Dendritic cell treated with granulocyte-macrophage colony-stimulating factor and Interleukin-4, amounts not matched to agents 40 ng/mL and 50 ng/mL, for 4 days (primary cell): Measurements from ENCODE around the gene ZFYVE28.

Experiments used
- H3K27ac Mint-ChIP-seq: one replicate; pipeline ENCODE4 v1.8.0; 2022; ENCODE audit warnings: mild to moderate bottlenecking, mixed read lengths
- H3K27me3 Mint-ChIP-seq: one replicate; pipeline ENCODE4 v1.8.0; 2022; ENCODE audit warnings: mild to moderate bottlenecking, mixed read lengths
- H3K36me3 Mint-ChIP-seq: one replicate; pipeline ENCODE4 v1.8.0; 2022; ENCODE audit warnings: low read depth, mixed read lengths
- H3K4me1 Mint-ChIP-seq: one replicate; pipeline ENCODE4 v1.8.0; 2022; ENCODE audit warnings: low read depth, mixed read lengths
- H3K4me3 Mint-ChIP-seq: one replicate; pipeline ENCODE4 v1.8.0; 2022; ENCODE audit warnings: mild to moderate bottlenecking, moderate library complexity, mixed read lengths
- H3K9me3 Mint-ChIP-seq: one replicate; pipeline ENCODE4 v1.8.0; 2022; ENCODE audit warnings: mixed read lengths
- intact Hi-C: fragments of 100-400 bp; cut with micrococcal nuclease; formaldehyde crosslinking; loops from one replicate; pipeline ENCODE4 v1.15.0; 2022

The ZFYVE28 gene

DNA sequence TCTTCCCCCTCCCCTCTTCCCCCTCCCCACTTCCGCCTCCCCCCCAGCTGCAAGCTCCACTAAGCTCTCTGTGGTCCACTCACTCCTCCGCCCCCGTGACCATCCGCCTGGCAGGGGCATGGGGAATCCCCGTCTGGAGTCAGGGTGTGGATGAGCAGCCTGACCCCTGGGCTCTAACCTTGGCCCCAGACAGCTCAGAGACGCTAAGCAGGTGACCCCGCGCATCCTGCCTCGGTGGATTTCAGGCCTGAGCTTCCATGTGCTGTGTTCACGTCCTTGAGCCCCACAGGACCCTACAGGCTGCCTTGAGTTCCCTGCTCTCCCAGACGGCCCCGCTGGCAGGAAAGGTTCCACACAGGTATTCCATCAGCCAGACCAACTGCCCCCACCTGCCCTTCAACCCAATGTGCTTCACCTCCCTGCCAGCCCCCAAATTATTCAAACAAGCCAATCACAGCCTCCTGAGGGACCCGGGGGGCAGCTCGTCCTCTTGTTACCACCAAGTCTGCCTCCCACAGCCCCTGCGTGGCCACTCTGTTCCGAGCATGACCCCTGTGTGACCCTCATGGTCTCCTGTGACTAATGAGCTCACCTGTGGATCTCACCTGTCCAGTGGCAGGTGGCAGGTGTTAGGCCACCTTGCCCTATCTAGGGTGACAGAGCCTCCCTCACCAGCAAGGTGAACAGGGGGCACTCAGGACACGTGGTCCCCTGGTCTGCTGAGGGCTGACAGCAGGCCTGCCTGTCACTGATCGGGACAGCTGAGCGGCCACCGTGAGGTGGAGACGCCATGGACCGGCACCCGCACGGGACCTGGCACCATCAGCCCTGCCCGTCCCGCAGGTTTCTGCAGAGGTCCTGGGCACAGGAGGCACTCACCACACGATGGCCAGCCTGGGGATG, 83.4 kb downstream of the ZFYVE28 start:
- Mint-ChIP-seq H3K27ac (no peak overlapping the region), H3K4me1 (peaks cover 12% of the 10 kb centered on the region), H3K4me3 (no peak overlapping the region), H3K36me3 (peaks cover 56% of the 10 kb centered on the region), H3K27me3 (peaks cover 8% of the 10 kb centered on the region), H3K9me3 (no peaks in the 10 kb centered on the region)
- intact Hi-C loops = no loop called here

DNA sequence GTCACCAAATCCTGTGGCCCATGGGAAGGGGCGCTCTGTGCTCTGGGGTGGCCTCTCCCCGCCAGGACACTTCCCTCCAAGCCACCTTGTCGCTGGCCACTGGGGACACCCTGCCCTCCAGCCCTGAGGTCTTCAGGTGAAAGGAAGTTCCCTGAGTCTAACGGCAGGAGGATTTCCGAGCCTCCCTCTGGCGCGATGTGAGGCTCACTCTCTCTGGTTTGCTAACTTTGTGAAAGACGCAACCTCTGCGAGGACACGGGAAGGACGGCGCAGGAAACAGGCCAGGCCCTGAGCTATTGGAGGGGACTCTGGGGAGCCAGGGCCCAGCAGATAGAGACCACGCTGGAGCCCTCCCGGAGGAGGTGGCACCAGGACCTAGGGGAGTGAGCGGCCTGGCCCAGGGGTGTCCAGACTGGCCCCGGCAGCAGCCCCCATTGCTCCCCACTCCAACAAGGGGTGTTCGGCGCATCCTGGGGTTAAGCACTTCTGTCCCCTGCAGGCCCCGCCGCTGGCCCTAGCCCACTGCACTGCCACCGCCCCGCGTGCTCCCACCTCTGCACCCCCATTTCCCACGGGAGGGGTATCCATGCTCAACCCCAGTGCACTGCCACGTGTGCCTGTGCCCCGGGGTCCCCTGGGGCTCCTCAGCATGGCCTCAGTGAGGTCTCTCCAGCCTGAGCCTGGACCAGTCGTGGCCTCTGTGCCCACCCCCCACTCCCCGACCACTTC, 84.4 kb downstream of the ZFYVE28 start:
- Mint-ChIP-seq H3K27ac (no peak overlapping the region), H3K4me3 (no peak overlapping the region), H3K9me3 (no peaks in the 10 kb centered on the region), H3K36me3 (peaks cover 51% of the 10 kb centered on the region), H3K27me3 (peaks cover 8% of the 10 kb centered on the region), H3K4me1 (peaks cover 12% of the 10 kb centered on the region)
- intact Hi-C loops = no loop called here

DNA sequence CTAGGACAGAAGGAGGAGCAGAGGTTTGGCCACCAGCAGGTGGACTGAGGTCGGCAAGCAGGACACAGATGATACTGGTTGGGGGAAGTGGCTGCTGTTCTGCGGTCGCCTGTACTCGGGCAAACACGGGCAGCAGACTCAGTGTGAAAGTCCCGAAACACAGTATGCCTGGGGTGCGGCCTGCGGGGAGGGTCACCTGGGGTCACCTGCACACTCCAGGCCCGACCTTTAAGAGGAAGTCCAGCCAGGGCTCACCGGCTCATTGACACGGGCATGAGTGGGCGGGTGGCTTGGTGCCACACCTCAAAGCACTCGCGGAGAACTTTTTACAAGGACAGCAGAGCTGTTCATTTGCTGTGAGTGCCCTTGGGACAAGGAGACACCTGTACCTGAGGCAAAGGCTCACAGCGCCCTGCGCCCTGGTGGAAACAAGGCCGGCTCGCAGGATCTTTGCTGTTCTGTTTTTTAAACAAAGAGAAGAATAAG, 85.0 kb downstream of the ZFYVE28 start:
- Mint-ChIP-seq H3K36me3 (peaks cover 51% of the 10 kb centered on the region), H3K9me3 (peaks cover 6% of the 10 kb centered on the region), H3K4me1 (peaks cover 12% of the 10 kb centered on the region), H3K27me3 (peaks cover 8% of the 10 kb centered on the region), H3K27ac (no peak overlapping the region), H3K4me3 (no peak overlapping the region)
- intact Hi-C loops = no loop called here

DNA sequence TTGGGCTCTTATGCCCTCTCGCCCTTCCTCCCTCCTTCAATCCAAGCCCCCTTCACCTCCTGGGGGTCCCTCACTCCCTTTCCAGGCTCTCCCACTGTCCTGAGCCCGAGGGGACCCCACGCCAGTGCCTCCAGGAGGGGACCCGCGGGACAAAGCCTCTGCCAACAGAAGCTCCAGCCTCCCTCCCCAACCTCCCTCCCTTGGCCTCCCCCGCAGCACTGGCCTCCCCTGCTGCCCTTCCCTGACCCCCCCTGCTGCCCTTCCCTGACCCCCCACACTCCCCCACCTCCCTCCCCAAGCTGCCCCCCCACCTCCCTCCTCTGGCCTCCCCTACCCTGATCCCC, 85.5 kb downstream of the ZFYVE28 start:
- Mint-ChIP-seq H3K4me3 (no peak overlapping the region), H3K27me3 (peaks cover 8% of the 10 kb centered on the region), H3K27ac (no peak overlapping the region)

DNA sequence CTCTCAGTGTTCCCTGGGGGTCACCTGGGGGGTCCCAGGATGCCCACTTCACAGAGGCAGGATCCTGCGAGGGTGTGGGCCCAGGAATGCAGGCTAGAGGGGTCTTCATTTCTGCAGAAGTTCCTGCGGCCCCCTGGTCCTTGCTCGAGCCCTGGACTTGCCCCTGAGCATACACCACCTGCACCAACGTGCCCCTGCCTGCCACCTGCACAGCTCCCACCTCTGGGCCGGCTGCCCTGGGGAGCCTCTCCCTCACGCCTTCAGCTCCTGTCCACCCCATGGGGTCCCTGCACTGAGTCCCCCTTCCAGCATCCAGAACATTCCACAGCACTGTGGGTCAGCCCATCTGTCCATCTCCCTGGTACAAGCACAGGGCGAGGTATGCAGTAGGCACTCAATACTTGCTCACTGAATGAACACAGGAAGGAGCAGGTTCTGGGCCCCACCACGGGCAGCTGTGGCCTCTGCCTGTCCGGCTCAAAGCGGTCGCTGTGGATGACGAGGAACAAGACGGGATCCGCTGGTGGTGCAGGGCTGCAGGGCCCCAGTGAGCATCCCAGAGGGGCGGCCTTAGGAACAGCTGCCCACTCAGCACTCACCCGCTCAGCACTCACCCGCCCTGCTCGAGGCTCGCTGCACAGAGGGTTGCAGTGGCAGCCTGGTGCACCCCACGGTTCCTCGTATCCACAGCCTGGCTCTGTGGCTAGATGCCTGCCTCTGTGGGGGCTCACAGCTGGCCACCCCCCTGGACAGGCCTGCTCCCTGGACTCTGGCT, 86.1 kb downstream of the ZFYVE28 start:
- Mint-ChIP-seq H3K36me3 (peaks cover 46% of the 10 kb centered on the region), H3K4me1 (peaks cover 12% of the 10 kb centered on the region), H3K27me3 (peaks cover 8% of the 10 kb centered on the region)

More for the DNA sequence above, 85.5 kb downstream of the ZFYVE28 start:
- intact Hi-C loops = no loop called here
- H3K36me3 Mint-ChIP-seq = peaks cover 51% of the 10 kb centered on the region
- H3K9me3 Mint-ChIP-seq = peaks cover 10% of the 10 kb centered on the region
- H3K4me1 Mint-ChIP-seq = peaks cover 12% of the 10 kb centered on the region

DNA sequence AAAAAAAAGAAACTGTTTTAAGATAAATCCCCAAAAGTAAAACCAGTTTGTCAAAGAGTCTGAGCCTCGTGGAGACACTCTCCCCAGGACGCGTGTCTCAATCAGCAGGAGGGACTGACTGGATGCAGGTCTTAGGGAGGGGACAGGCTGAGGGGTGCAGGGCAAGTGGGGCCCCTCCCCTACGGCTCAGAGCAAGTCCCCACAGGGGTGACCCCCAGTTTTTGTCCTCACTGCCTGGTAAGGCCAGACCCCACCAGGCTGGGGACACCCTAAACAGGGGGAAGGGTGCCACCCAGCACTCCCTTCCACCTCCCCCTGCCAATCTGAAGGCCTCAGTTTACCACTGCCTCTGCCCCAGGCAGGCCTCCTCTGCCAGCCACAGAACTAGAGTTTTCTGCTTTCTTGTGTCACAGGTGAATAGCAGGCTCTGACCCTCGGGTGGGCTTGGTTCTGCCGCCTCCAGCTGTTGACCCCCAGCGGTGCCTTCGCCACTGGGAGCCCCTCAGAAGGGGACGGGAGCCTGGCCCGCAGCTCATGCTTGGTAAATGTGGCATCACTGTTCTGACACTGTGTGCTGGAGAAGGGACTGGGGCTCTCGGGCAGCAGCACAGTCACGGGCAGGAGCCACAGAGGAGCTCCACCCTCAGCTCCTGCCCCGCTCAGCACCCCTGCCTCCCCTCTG, 86.8 kb downstream of the ZFYVE28 start:
- H3K9me3 Mint-ChIP-seq = peaks cover 17% of the 10 kb centered on the region
- no peak overlapping the region for H3K4me3 Mint-ChIP-seq
- peaks cover 39% of the 10 kb centered on the region for H3K36me3 Mint-ChIP-seq
- intact Hi-C loops = no loop called here
- H3K27me3 Mint-ChIP-seq = peaks cover 8% of the 10 kb centered on the region
- peaks cover 12% of the 10 kb centered on the region for H3K4me1 Mint-ChIP-seq
- H3K27ac Mint-ChIP-seq = no peak overlapping the region

More for the DNA sequence above, 86.1 kb downstream of the ZFYVE28 start:
- Mint-ChIP-seq H3K9me3 (peaks cover 16% of the 10 kb centered on the region), H3K4me3 (no peak overlapping the region), H3K27ac (no peak overlapping the region)
- intact Hi-C loops = no loop called here

DNA sequence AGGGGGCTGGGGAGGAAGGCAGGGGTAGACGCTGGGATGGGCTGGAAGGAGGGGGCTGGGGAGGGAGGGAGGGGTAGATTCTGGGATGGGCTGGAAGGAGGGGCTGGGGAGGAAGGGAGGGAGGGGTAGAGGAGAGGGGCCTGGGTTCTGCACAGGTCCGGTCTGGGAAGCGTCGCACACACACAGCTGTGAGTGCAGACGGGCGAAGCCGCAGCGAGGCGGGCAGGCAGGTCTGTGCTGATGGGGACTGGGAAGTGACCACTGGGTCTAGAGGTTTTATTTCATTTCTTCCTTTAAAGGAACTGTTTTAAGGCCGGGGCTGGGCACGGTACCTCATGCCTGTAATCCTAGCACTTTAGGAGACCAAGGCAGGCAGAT, 87.4 kb downstream of the ZFYVE28 start:
- Mint-ChIP-seq H3K4me3 (no peak overlapping the region), H3K36me3 (peaks cover 34% of the 10 kb centered on the region), H3K9me3 (peaks cover 17% of the 10 kb centered on the region), H3K27ac (no peak overlapping the region), H3K27me3 (peaks cover 6% of the 10 kb centered on the region), H3K4me1 (peaks cover 12% of the 10 kb centered on the region)
- intact Hi-C loops = no loop called here

DNA sequence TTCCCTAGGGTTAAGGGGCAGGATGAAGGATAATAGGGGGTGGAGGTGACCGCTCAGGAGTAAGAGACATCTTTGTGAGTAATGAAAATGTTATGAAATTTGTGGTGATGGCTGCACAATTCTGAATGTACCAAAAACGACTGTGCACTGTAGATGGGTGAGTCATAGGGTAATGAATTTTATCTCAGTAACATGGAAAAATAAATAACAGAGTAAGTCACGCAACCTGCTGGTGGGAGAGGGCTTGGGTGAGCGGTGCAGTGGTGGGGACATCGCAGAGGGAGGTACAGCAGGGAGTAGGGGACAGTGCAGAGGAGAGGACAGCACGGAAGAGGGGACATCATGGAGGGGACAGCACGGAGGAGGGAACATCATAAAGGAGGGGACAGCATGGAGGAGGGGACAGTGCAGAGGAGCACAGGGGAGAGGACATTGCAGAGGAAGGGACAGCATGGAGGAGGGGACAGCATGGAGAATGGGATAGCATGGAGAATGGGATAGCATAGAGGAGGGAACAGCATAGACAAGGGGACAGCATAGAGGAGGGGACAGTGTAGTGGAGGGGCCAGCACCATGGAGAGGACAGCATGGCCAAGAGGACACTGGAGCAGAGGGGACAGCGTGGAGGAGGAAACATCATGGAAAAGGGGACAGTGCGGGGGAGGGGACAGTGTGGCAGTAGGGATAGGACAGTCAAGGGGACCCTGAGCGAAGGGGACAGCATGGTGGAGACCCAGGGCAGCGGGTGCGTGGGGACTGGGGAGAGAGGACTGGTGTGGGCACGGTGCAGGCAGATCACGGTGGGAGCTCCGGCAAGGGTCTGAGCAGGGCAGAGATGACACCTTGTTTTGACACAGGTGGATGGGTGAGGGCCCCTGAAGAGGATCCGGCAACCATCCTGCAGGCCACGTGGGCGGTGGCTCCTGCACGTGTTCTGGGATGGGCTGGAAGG, 88.1 kb downstream of the ZFYVE28 start:
- peaks cover 17% of the 10 kb centered on the region for H3K9me3 Mint-ChIP-seq
- H3K27ac Mint-ChIP-seq = no peak overlapping the region
- intact Hi-C loops = no loop called here
- H3K36me3 Mint-ChIP-seq = peaks cover 27% of the 10 kb centered on the region
- H3K27me3 Mint-ChIP-seq = peaks cover 8% of the 10 kb centered on the region
- H3K4me1 Mint-ChIP-seq = peaks cover 12% of the 10 kb centered on the region
- H3K4me3 Mint-ChIP-seq = no peak overlapping the region

DNA sequence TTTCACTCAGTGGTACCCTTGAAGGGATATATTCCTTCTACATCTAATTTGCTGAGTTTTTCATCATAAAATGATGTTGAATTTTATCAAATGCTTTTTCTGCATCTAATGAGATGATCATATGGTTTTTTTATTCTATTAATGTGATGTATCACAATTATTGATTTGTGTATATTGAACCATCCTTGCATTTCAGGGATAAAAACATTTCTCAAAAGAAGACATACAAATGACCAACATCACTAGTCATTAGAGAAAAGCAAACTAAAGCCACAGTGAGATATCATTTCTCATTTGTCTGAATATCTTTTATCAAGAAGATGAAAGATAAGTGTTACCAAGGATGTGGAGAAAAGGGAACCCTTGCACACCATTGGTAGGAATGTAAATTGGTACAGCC, 90.9 kb downstream of the ZFYVE28 start:
- Mint-ChIP-seq H3K4me1 (peaks cover 12% of the 10 kb centered on the region), H3K9me3 (peaks cover 17% of the 10 kb centered on the region)
- intact Hi-C loops = no loop called here

DNA sequence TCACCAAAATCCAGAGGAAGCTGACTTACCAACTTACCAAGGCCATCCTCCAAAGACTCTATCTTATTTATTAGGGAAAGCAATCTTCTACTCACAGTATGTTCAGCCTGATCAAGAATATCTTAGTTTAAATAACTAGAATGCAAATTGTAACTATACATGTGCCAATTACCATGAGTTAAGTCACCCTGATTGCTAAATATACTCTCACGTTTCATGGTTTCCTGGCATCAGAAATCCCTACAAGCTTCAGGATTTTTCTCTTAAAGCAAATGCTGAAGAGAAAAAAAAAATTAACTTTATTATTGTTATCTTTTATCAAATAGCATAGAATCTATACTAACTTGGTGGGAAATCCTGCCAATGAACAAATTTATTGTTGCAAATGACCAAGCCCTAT, 93.6 kb downstream of the ZFYVE28 start:
- Mint-ChIP-seq H3K36me3 (peaks cover 13% of the 10 kb centered on the region), H3K27me3 (peaks cover 2% of the 10 kb centered on the region), H3K27ac (no peak overlapping the region), H3K4me1 (no peaks in the 10 kb centered on the region), H3K4me3 (no peak overlapping the region), H3K9me3 (peaks cover 17% of the 10 kb centered on the region)
- intact Hi-C loops = no loop called here

More for the DNA sequence above, 90.9 kb downstream of the ZFYVE28 start:
- peaks cover 21% of the 10 kb centered on the region for H3K36me3 Mint-ChIP-seq
- no peak overlapping the region for H3K27ac Mint-ChIP-seq
- H3K4me3 Mint-ChIP-seq = no peak overlapping the region
- peaks cover 5% of the 10 kb centered on the region for H3K27me3 Mint-ChIP-seq

DNA sequence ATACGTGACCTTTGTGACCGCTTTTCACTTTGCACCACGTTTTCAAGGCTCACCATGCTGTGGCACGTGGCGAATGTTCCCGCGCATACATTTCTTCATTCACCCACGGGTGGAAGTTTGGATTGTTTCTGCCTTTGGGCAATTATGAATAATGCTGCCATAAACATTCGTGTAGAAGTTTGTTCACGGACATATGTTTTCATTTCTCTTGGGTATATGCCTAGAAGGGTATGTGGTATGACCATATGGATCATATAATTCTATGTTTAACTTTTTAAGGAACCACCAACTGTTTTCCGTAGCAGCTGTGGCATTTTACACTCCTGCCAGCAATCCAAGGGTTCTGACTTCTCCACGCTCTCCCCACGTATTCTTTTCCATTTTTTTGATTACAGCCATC, 95.6 kb downstream of the ZFYVE28 start:
- Mint-ChIP-seq H3K27me3 (peaks cover 2% of the 10 kb centered on the region), H3K36me3 (no peaks in the 10 kb centered on the region), H3K9me3 (peaks cover 6% of the 10 kb centered on the region), H3K4me1 (no peaks in the 10 kb centered on the region), H3K4me3 (no peak overlapping the region), H3K27ac (no peak overlapping the region)
- intact Hi-C loops = no loop called here

DNA sequence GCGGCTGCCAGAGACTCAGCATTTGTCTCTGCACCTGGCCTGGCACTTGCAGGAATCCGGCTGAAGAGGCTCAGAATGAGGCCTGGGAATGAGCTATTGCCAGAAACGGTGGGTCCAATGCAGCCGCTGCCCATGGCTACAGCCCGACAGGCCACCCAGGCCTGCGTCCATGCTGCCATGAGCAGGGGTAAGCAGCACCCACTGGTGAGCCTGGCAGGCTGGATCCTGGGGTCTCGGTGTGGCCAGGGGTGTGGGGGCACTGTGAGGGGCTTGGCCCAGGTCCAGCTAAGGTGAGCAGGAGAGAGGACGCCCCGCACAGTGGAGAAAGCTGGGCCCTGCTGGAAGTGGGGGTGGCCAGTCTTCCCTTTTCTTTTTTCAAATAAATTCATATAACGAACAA, 96.2 kb downstream of the ZFYVE28 start:
- Mint-ChIP-seq H3K27ac (no peak overlapping the region), H3K4me1 (no peaks in the 10 kb centered on the region), H3K9me3 (no peaks in the 10 kb centered on the region), H3K4me3 (no peak overlapping the region), H3K36me3 (no peaks in the 10 kb centered on the region), H3K27me3 (peaks cover 2% of the 10 kb centered on the region)
- intact Hi-C loops = no loop called here
